SW 1271 (cell line): ENCODE results near the gene CD44.
"Not testable (repeated sequence)": the region's sequence is repeated elsewhere in the genome, so short reads cannot be mapped to it uniquely, and the experiment has no call there.

Source experiments
- DNase-seq, 2 experiments: peaks; one replicate each; lab custom pipeline; 2025; lab: John Stamatoyannopoulos, UW

The CD44 gene

GRCh38 chr11:35138943-35139721 lies at the start of gene CD44:
Gene CD44 (plus strand): TSS chr11:35139171. CDS start chr11:35139304, 133 bp downstream.
- DNase-seq, result peak; percentile 72 to 84

DNA sequence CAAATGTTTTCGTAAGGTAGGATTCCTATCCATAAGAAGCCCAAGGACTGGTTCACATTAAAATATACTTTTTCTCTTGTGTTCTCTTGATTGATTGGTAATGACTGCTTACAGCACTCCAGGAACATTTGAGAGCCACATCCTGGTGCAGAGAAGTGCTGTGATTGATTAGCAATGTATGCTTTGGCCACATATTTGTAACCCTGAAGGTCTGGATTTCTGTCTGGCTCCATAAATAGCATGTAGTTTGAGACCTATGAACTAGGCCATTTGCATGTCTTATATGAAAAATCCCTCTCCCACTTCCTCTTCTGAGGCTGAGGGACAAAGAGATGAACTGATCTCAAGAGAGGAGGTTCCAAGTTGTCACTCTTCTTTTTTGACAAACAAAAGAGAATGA lies 49.3 kb upstream of the CD44 start:
- DNase-seq, result no peak

- DNase-seq, result no peak
Measured at GRCh38 chr11:35090125-35090524, 48.8 kb upstream of the CD44 start.

DNA sequence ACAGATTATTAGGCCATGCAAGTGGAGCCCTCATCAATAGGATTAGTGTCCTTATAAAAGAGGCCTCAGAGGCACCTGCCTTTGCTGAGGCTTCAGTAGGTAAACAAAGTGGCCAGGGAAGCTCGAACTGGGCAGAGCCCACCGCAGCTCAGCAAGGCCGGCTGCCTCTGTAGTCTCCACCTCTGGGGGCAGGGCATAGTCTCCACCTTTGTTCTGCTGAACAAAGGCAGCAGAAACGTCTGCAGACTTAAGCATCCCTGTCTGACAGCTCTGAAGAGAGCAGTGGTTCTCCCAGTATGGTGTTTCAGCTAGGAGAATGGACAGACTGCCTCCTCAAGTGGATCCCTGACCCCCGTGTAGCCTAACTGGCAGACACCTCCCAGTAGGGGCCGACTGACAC lies 48.0 kb upstream of the CD44 start:
- not testable (repeated sequence) for DNase-seq

GRCh38 chr11:35096723-35097122 lies 42.2 kb upstream of the CD44 start:
- DNase-seq, result no peak

DNA sequence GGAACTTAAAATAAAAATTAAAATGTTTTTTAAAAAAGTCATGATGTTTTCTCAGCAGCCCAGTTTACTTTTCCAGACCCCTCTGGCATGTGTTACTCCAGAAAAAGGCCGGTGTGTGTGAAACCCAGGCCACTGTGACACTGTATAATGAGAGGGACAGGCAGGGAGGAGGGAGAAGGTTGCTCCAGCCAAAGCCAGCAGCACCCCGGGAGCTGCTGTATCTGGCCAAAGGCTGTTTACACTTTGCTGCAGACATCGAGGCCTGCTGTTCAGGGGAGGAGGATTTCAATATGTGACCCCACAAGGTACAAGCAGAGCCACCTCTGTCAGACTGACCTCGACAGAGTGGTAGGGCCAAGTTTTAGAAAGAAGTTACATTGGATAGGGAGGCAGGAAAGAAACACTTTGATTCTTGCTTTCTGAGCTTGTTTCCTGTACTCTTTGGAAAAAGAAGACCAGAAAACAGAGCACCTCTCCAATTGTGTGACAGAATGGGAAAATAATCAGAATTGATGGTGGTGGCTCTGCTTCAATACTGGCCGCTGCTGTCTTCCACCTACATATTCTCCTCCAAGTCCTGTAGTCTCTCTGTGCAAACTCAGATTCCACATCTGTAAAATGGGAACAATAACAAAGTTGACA lies 41.0 kb upstream of the CD44 start:
- DNase-seq, result no peak

- DNase-seq, result no peak
Measured at GRCh38 chr11:35098855-35099254, 40.1 kb upstream of the CD44 start.

GRCh38 chr11:35099278-35100012 lies 39.5 kb upstream of the CD44 start:
- peak in 1 of 2 experiments; percentile 21 for DNase-seq

- DNase-seq, result no peak
Measured at GRCh38 chr11:35100013-35100383, 39.0 kb upstream of the CD44 start.

DNA sequence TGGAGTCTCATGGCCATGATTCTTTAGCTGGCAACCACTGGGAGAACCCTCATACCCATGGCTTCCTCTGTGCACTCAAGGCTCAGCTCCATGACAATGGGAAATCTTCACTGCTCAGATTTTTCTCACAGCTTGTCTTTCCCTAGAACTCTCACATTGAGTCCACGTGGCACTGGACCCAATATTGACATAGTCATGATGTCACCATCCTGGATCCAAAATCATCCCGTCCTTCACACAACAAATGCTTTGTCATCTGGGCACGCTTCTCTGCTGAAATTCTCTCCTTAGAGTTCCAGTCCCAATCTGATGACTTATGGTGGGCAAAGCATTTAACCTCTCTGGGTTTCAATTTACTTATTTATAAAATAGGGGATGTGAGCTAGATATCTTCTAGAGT lies 37.7 kb upstream of the CD44 start:
- no peak for DNase-seq

GRCh38 chr11:35102267-35102666 lies 36.7 kb upstream of the CD44 start:
- no peak for DNase-seq

DNA sequence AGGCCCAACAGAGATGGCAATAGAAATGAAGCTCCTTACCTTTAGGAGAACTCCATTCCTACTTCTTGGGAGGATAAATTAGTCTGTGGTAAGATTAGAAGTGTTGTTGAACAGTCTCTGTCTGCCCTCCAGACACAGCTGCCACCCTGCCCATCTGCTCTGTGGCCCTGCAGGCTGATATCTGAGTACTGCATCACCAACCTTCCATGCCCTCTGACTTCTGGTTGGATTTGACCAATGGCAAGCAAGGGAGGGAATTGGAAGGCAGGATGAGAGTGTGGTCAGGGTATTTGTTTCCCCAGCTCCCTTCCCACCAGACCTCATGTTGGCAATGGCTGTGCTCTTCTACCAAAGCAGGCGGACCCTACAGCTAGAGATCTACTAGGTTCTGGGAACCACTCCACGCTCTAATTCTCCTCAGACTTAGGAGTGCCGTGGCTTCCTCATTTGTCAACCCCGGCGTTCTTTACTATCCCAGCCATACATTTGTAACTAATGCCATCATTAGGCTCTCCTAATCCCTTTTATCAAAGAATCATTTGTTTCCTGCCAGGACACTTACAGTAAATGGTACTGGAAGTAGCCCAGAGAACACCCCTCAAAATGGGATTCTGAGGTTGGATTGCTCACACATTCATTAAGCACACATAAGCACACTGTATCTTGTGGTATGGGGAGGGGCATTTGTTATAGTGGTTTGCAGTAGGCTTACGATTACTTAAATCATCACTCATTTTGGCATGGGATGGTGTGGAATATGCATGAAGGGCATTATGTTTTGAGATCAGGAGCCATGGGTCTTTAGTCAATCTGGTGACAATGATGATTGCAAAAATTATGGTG lies 35.4 kb upstream of the CD44 start:
- no peak for DNase-seq

GRCh38 chr11:35104655-35105054 lies 34.3 kb upstream of the CD44 start:
- DNase-seq, result no peak

DNA sequence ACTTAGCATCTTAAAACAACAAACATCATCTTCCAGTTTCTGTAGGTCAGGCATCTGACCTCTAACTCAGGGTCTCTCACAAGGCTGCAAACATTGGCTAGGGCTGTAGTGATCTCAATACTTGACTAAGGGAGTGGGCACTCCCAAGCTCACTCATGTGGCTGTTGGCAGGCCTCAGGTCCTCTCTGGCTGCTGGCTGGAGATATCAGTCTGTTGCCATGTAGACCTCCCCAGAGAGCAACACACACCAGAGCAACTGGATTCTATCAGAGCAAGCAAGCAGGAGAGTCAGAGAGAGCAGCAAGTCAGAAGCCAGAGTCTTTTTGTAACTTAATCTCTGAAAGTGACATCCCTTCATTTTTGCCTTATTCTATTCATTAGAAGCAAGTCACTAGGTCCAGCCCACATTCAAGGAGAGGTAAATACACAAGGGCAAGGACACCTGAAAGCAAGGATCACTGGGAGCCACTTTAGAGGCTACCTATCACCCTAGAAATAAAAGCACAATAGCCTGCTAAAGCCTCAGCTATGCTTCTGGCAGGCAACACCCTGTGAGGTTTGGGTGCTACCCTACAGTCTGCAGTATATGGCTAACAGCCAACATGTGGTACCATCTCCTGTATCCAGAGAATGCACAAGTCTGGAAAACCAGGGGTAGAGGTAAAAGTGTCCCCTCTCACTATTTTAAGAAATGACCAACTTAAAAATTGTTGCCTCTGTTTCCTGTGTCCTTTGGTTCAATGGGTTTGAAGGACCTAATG lies 33.5 kb upstream of the CD44 start:
- no peak for DNase-seq

DNA sequence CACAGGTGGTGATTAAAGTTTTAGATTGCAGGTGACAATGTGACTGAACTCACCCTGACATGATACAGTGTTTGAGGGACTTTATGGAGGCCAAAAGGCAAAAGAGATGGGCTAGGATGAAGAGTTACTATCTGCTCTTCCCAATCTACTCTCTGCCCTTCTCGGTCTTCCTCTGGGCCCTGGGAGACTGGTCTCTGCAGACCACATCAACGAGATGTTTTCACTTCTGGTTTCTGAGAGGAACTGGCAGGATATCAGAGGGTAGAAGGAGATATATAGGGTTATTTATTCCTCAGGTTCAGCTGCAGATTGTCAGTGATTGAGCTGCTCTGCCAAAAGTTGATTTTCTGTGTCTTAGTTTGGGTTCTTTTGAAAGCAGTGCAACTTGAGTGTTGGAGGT lies 32.4 kb upstream of the CD44 start:
- DNase-seq, result no peak

DNA sequence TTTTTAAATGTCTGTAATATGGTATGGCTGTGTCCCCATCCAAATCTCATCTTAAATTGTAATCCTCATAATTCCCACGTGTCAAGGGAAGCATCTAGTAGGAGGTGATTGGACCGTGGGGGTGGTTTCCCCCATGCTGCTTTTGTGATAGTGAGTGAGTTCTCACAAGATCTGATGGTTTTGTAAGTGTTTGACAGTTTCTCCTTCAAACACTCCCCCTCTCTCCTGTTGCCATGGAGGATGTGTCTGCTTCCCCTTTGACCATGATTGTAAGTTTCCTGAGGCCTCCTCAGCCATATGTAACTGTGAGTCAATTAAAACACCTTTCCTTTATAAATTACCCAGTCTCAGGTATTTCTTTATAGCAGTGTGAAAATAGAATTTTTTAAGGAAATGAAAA lies 31.1 kb upstream of the CD44 start:
- DNase-seq, result no peak

DNA sequence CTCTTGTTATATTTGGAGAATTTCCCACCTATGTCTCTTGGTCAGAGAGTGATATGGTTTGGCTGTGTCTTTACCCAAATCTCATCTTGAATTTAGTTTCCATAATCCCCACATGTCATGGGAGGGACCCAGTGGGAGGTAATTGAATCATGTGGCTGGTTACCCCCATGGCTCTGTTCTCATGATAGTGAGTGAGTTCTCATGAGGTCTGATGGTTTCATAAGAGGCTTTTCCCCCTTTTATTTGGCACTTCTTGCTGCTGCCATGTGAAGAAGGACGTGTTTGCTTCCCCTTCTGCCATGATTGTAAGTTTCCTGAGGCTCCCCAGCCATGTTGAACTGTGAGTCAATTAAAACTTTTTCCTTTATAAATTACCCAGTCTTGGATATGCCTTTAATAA lies 30.6 kb upstream of the CD44 start:
- not testable (repeated sequence) for DNase-seq

DNA sequence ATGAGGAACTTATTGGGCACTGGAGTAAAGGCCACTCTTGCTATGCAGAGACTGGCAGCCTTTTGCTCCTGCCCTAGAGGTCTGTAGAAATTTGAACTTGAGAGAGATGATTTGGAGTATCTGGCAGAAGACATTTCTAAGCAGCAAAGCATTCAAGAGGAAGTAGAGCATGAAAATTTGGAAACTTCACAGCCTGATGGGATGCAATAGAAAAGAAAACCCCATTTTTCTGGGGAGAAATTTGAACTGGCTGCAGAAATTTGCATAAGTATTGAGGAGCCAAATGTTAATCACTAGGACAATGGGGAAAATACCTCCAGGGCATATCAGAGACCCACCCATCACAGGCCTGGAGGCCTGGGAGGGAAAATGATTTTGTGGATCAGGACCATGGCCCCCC lies 29.9 kb upstream of the CD44 start:
- DNase-seq, result no peak

DNA sequence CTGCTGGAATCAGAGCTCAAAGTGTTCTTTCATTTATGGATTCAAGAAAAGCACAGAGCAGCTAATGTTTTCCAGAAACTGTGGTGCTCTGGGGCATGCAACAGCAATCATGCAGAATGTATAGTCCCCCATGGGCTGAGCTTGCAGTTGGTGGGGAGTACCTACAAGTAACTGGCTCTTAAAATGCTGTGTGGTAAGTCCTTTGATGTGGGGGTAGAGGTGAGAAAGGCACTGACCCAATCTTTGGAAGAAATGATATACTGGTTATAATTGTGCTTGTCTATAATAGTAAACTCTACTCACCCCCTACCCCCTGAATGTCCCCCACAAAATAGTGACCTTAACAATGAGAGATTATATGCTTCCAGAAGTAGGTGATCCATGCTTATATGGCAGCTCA lies 29.1 kb upstream of the CD44 start:
- DNase-seq, result no peak

GRCh38 chr11:35111161-35112055 lies 27.6 kb upstream of the CD44 start:
- peak in 1 of 2 experiments; percentile 28 for DNase-seq
